GM12872 (cell line): Measurements from ENCODE around the gene SOAT2.

Source experiments
- TF ChIP-seq, protein P1 (sequence below): IDR thresholded peaks from 3 replicates; pipeline ENCODE4 v1.5.1; 2011; ENCODE audit warnings: low read depth, mild to moderate bottlenecking, low read length, moderate library complexity; ENCODE audit not compliant: insufficient read depth

The SOAT2 gene, protein sequence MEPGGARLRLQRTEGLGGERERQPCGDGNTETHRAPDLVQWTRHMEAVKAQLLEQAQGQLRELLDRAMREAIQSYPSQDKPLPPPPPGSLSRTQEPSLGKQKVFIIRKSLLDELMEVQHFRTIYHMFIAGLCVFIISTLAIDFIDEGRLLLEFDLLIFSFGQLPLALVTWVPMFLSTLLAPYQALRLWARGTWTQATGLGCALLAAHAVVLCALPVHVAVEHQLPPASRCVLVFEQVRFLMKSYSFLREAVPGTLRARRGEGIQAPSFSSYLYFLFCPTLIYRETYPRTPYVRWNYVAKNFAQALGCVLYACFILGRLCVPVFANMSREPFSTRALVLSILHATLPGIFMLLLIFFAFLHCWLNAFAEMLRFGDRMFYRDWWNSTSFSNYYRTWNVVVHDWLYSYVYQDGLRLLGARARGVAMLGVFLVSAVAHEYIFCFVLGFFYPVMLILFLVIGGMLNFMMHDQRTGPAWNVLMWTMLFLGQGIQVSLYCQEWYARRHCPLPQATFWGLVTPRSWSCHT

DNA sequence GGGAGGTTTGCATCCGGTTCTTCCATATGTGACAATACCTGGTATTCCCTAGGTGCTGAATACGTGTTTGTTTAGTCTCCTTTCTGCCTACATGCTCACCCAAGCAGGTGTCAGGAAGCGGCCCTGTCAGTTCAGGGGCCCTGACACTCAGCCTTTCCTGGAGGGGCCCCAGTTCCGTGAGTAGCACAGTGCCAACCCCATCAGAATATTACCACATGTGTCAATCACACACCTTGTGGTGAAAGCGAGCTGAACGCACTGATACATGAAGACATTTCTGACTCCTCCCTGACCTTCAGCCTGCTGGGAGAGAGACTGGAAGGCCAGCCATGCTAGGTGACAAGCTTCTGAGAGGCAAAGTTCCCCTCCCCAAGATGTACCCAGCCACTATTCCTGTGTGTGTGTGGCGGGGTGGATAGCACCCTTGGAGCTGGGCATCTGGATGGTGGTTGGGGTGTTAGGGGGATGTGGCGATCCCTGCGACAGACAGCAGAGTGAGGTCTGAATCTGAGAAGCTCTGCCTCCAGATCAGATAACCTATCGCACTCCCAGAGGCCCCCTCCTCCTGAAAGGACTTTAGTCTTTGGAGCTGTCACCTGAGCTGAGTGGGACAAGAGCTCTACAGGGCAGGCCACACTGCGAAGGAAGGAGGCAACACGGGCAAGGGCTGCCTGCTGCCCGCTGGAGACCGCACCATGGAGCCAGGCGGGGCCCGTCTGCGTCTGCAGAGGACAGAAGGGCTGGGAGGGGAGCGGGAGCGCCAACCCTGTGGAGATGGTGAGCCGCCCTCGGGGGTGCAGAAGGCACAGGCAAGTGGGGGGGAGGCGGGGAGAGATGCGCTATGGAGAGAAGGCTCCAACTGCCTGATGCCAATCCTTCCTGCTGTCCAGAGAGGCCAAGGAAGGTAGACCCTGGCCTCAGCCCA lies at the start of gene SOAT2:
Gene SOAT2, plus strand, starts transcription at position 604 of the 925 bp plus-strand sequence. Its CDS starts 92 bp downstream, at position 696.
- TF ChIP-seq, protein P1, sequence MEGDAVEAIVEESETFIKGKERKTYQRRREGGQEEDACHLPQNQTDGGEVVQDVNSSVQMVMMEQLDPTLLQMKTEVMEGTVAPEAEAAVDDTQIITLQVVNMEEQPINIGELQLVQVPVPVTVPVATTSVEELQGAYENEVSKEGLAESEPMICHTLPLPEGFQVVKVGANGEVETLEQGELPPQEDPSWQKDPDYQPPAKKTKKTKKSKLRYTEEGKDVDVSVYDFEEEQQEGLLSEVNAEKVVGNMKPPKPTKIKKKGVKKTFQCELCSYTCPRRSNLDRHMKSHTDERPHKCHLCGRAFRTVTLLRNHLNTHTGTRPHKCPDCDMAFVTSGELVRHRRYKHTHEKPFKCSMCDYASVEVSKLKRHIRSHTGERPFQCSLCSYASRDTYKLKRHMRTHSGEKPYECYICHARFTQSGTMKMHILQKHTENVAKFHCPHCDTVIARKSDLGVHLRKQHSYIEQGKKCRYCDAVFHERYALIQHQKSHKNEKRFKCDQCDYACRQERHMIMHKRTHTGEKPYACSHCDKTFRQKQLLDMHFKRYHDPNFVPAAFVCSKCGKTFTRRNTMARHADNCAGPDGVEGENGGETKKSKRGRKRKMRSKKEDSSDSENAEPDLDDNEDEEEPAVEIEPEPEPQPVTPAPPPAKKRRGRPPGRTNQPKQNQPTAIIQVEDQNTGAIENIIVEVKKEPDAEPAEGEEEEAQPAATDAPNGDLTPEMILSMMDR: no peak

DNA sequence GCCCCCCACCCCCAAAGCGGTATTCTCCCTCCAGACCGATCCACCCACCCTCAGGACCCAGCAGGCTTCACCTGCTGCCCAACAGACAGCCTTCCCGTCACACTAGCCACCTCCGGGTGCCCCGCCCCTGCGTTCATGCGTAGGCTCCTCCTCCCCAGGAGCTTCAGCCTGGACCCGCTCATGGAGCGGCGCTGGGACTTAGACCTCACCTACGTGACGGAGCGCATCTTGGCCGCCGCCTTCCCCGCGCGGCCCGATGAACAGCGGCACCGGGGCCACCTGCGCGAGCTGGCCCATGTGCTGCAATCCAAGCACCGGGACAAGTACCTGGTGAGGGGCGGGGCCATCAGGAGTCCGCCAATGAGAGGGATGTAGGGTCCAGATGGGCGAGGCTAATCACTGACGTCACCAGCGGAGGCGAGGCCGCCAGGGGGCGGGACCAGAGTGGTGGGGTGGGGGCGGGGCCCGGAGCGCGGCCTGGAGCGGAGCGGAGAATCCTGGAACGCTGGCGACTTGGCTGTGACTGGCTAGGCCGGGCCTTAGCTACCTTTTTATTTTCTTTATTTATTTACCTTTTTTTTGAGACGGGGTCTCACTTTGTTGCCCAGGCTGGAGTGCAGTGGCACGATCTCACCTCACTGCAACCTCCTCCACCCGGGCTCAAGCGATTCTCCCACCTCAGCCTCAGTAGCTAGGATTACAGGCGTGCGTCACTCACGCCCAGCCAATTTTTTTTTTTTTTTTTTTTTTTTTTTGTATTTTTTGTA lies 49.0 kb upstream of the SOAT2 start:
- TF ChIP-seq, protein P1: no peak

DNA sequence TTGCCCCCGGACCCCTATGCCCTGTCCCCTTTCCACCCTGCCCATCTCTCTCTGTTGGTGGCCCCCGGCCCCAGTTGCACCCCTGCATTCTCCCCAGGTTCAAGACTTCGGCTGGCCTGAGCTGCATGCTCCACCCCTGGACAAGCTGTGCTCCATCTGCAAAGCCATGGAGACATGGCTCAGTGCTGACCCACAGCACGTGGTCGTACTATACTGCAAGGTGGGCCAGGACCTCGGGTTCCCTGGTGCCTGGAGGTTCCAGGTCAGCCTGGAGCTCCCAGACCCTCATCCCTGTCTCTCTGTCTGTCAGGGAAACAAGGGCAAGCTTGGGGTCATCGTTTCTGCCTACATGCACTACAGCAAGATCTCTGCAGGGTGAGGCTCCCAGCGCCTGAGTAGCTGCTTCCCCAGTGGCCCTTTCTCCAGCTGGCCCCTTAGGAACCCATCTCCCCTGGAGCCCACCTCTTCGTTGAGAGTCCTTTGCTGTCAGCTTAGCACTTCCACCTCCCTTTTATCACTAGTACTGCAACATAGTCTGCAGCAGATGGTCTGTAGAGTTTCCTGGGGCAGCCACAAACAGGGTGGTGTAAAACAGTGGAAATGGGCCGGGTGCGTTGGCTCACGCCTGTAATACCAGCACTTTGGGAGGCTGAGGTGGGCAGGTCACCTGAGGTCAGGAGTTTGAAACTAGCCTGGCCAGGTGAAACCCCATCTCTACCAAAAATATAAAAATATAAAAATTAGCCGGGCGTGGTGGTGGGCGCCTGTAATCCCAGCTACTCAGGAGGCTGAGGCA lies 47.6 kb upstream of the SOAT2 start:
- TF ChIP-seq, protein P1: no peak

DNA sequence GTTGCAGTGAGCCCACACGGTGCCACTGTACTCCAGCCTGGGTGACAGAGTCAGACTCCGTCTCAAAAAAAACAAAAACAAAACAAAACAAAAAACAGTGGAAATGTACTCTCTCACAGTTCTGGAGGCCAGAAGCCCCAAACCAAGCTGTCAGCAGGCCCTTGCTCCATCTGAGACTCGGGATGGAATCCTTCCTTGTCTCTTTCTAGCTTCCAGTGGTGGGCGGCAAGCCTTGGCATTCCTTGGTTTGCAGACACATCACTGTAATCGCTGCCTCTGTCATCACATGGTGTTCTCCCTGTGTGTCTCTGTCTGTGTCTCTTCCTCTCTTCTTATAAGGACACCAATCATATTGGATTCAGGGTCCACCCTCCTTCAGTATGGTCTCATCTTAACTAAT lies 47.0 kb upstream of the SOAT2 start:
- TF ChIP-seq, protein P1: no peak

DNA sequence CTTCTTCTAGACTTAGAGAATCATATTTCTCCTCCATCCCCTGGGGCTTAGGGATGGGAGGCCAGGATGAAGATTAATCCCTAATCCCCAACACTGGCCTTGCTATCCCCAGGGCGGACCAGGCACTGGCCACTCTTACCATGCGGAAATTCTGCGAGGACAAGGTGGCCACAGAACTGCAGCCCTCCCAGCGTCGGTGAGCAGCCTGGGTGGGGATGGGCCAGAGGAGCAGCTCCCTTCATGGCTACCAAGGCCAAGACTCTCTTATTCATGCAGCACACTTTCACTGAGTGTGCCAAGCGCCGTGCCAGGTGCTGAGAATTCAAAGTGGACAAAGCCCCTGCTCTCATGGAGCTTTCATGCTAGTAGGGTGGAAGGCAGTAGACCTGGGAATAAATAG lies 46.4 kb upstream of the SOAT2 start:
- TF ChIP-seq, protein P1: no peak

DNA sequence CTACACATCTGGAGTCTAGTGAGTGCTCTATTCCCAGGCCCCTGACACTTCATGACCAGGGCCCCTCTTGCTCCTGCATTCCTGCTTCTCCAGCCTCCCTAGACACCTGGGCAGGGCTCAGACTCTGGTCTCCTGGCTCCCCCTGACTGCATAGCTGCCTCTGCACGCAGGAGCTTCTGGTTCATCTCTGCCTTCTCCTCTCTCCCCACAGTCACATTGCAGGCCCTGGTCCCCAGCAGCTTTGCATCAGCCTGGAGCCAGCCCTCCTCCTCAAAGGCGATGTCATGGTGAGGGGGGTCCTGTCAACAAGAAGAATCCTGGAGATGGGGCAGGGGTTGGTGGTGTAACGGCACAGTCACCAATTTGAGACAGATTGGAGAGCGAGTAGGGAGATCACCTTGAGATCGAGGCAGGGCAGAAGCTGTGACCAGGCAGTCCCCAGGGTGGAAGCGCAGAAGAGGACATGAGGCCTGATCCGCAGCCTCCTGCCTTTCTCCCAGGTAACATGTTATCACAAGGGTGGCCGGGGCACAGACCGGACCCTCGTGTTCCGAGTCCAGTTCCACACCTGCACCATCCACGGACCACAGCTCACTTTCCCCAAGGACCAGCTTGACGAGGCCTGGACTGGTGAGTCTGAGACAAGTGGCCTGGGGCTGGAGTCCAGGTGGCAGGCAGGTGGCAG lies 45.3 kb upstream of the SOAT2 start:
- TF ChIP-seq, protein P1: no peak
